ENCODE results near the gene RAD51B. TPM values are rescaled to one million over a fixed set of nuclear protein-coding genes. Genes with fewer than 3 reads are reported as not detected.

RAD51B gene
- total RNA-seq, 1 experiment from 2014 or later: 16.7 TPM

GRCh38 chr14:68674538-68675232, 855.1 kb downstream of the RAD51B start:
- Histone ChIP-seq H2BK12ac (ENCODE audit: insufficient read length, low read depth, low read length) (no peak overlapping the region), H3K4ac (ENCODE audit: low read depth, low read length) (no peak overlapping the region), H3K9ac (ENCODE audit: extremely low read depth, insufficient read length, low read length) (no peak overlapping the region), H2BK120ac (ENCODE audit: low read depth, low read length, poor library complexity, severe bottlenecking) (no peak overlapping the region), H3K79me2 (ENCODE audit: insufficient read depth, low read length) (no peaks in the 10 kb centered on the region), H3K18ac (ENCODE audit: insufficient read length, low read depth, low read length) (no peak overlapping the region), H3K56ac (ENCODE audit: insufficient read length, low read depth, low read length) (no peak overlapping the region), H3K9me3 (ENCODE audit: control insufficient read depth, low read depth, low read length) (no peaks in the 10 kb centered on the region), H4K91ac (ENCODE audit: insufficient read length, low read depth, low read length) (no peak overlapping the region), H3K4me1 (ENCODE audit: insufficient read depth, low read length) (no peaks in the 10 kb centered on the region), H3T11ph (ENCODE audit: low read length) (no peak overlapping the region), H4K5ac (ENCODE audit: insufficient read length, low read depth, low read length) (no peak overlapping the region), H3K27me3 (ENCODE audit: insufficient read depth, low read length) (no peaks in the 10 kb centered on the region), H3K79me1 (ENCODE audit: insufficient read depth, low read depth, low read length, poor library complexity, severe bottlenecking) (no peaks in the 10 kb centered on the region), H4K20me1 (ENCODE audit: control insufficient read depth, insufficient read depth, insufficient read length) (no peaks in the 10 kb centered on the region), H2AK5ac (ENCODE audit: insufficient read length, low read length) (no peak overlapping the region), H2BK20ac (ENCODE audit: low read depth, low read length, poor library complexity, severe bottlenecking) (no peak overlapping the region), H2BK15ac (ENCODE audit: low read depth, low read length) (no peak overlapping the region), H3K14ac (ENCODE audit: insufficient read depth, low read length) (no peak overlapping the region), H4K8ac (replicated peaks; ENCODE audit: insufficient read length, low read depth, low read length) (no peak overlapping the region), H3K4me2 (ENCODE audit: insufficient read depth, insufficient read length, low read length) (no peak overlapping the region), H2BK5ac (ENCODE audit: insufficient read length, low read length) (no peak overlapping the region), H3K23ac (ENCODE audit: insufficient read length, low read depth, low read length) (no peak overlapping the region), H2AFZ (ENCODE audit: low read length) (no peak overlapping the region), H3K27ac (ENCODE audit: insufficient read length, low read depth, low read length) (no peak overlapping the region), H3K23me2 (ENCODE audit: insufficient read length, low read depth, low read length, poor library complexity, severe bottlenecking) (no peaks in the 10 kb centered on the region)
- Mint-ChIP-seq H3K27ac (no peak overlapping the region; a peak in 1 of 7 replicates), H3K9me3 (no peaks in the 10 kb centered on the region), H3K4me3 (no peak overlapping the region), H3K27me3 (ENCODE audit: low read depth) (peaks cover 3% of the 10 kb centered on the region), H3K4me1 (peaks cover 0 to 3% of the 10 kb centered on the region in 2 experiments; a peak in 1 of 4 replicates), H3K36me3 (ENCODE audit: insufficient read depth in 1 of 3, low read depth in 3 of 3) (no peaks in the 10 kb centered on the region; a peak in 1 of 7 replicates)
- DNase-seq: no peak
- no CpG with 5 or more reads among the region's 5 CpGs for WGBS (ENCODE audit: extremely low coverage, insufficient read length, low lambda C conversion rate)
- TF ChIP-seq CTCF (conservative IDR thresholded peaks at IDR 0.05): no peak
